Measurements from ENCODE around the gene ZNF224. TPM values are rescaled to one million over a fixed set of nuclear protein-coding genes. Genes with fewer than 3 reads are reported as not detected.
A peak's percentile ranks its signal among the peaks of the same experiment; 100 is the strongest.

Gene ZNF224
- total and polyA plus RNA-seq, 7 donors: 7.2 to 23.0 (median 16.6) TPM

GRCh38 chr19:44141191-44142058 is 47.3 kb downstream of the ZNF224 start, which contains the start of gene ZNF234:
Gene ZNF234, plus strand, starts transcription at chr19:44141554. Its CDS starts 3,079 bp downstream, at chr19:44144633.
- peak; percentile 86 for DNase-seq
- intact Hi-C loops (cut with DNase I): no loop called here
- TF ChIP-seq POLR2AphosphoS5 (IDR thresholded peaks at IDR 0.05) (peak; percentile 13 to 67 (median 66)), EP300 (IDR thresholded peaks at IDR 0.05) (no peak), POLR2A (IDR thresholded peaks at IDR 0.05) (no peak), CTCF (IDR thresholded peaks at IDR 0.05) (no peak)
- Histone ChIP-seq H3K4me3 (peak within 1 kb of the TSS; percentile 76 to 92 (median 86)), H3K27ac (peak within 1 kb of the TSS; percentile 74 to 86 (median 82)), H3K9me3 (no peaks in the 10 kb centered on the region), H3K36me3 (peaks cover 0 to 24% (median 12%) of the 10 kb centered on the region in 4 donors), H3K4me1 (peaks cover 0 to 18% (median 14%) of the 10 kb centered on the region in 4 donors), H3K27me3 (no peaks in the 10 kb centered on the region)
- WGBS, 2 donors: 1% methylated on average over 52 of the region's 52 CpGs

- no peak for DNase-seq
- Histone ChIP-seq H3K4me1 (peaks cover 0 to 18% (median 14%) of the 10 kb centered on the region in 4 donors), H3K36me3 (peaks cover 0 to 28% (median 13%) of the 10 kb centered on the region in 4 donors), H3K9me3 (no peaks in the 10 kb centered on the region), H3K27ac (peak overlapping the region; percentile 74 to 86 (median 82)), H3K27me3 (no peaks in the 10 kb centered on the region), H3K4me3 (peak overlapping the region; percentile 76 to 92 (median 86))
- intact Hi-C loops (cut with DNase I): no loop called here
- no peak for TF ChIP-seq CTCF (IDR thresholded peaks at IDR 0.05)
- TF ChIP-seq EP300 (IDR thresholded peaks at IDR 0.05): no peak
- TF ChIP-seq POLR2A (IDR thresholded peaks at IDR 0.05): no peak
- TF ChIP-seq POLR2AphosphoS5 (IDR thresholded peaks at IDR 0.05): no peak
- WGBS, 2 donors: 7 to 10% methylated on average over 13 of the region's 13 CpGs
These were observed 47.9 kb downstream of the ZNF224 start for GRCh38 chr19:44142059-44142433.

GRCh38 chr19:44149776-44150175 is 55.6 kb downstream of the ZNF224 start:
- WGBS, 2 donors: 96 to 97% methylated on average over 4 of the region's 4 CpGs
- no peak for TF ChIP-seq CTCF (IDR thresholded peaks at IDR 0.05)
- TF ChIP-seq POLR2AphosphoS5 (IDR thresholded peaks at IDR 0.05): no peak
- no peak for TF ChIP-seq POLR2A (IDR thresholded peaks at IDR 0.05)
- no peak for TF ChIP-seq EP300 (IDR thresholded peaks at IDR 0.05)
- intact Hi-C loops (cut with DNase I): no loop called here
- H3K4me1 ChIP-seq: no peaks in the 10 kb centered on the region
- H3K27me3 ChIP-seq: no peaks in the 10 kb centered on the region
- no peak for DNase-seq
- H3K4me3 ChIP-seq: no peak overlapping the region
- peaks cover 36 to 98% (median 82%) of the 10 kb centered on the region in 4 donors for H3K36me3 ChIP-seq
- no peak overlapping the region for H3K27ac ChIP-seq
- H3K9me3 ChIP-seq: peaks cover 2 to 15% (median 7%) of the 10 kb centered on the region in 4 donors

GRCh38 chr19:44151491-44151890 is 57.3 kb downstream of the ZNF224 start:
- 97 to 98% methylated on average over 5 of the region's 5 CpGs for WGBS, 2 donors
- H3K27ac ChIP-seq: no peak overlapping the region
- H3K9me3 ChIP-seq: peaks cover 7 to 32% (median 20%) of the 10 kb centered on the region in 4 donors
- no peak overlapping the region for H3K4me3 ChIP-seq
- H3K27me3 ChIP-seq: no peaks in the 10 kb centered on the region
- H3K36me3 ChIP-seq: peaks cover 42 to 98% (median 84%) of the 10 kb centered on the region in 4 donors
- intact Hi-C loops (cut with DNase I): no loop called here
- no peaks in the 10 kb centered on the region for H3K4me1 ChIP-seq
- no peak for DNase-seq
- TF ChIP-seq CTCF (IDR thresholded peaks at IDR 0.05): no peak
- no peak for TF ChIP-seq POLR2A (IDR thresholded peaks at IDR 0.05)
- no peak for TF ChIP-seq EP300 (IDR thresholded peaks at IDR 0.05)
